ENCODE results near the gene NELFA. TPM values are rescaled to one million over a fixed set of nuclear protein-coding genes. Genes with fewer than 3 reads are reported as not detected.

Gene NELFA
- total RNA-seq, 3 donors from 2014 or later (not counting 1 experiment from before 2014, with no cell fraction given) = 38.7 to 47.6 (median 46.0) TPM

DNA sequence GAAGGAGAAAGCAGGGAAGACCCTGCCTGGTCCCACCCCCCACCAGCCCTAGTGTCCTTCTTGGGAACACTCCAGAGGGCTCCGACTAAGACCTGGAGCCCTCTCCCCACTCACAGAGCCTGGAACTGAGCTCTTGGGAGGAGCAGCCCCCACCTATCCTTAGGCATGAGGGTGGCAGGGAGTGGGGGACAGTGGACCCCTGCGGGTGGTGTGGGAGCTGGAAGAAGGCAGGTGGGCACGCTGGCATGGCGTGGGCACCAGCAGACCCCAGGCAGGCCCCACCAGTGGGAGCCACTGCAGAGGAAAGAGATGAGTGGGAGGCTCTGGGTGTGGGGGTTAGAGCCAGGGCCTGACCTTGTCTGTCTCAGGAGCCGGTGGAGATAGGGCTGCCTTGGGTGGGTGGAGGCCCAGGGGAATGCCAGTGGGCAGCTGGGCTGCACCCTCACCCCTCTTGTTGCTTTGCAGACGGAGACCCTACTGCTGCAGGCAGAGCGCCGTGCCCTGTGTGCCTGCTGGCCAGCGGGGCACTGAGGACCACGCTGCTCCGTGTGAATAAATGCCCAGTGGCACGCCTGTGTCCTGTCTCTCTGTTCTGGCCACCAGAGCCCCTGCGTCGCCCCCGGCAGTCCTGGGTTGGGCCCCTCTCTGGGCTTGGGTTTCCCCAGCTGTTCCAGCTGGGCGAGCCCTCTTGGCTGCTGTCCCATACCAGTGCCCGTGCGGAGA lies 34.8 kb upstream of the NELFA start:
- WGBS (ENCODE audit: insufficient coverage) = 96% methylated on average over 17 of the region's 18 CpGs
- H3K9me3 Mint-ChIP-seq = no peaks in the 10 kb centered on the region
- DNase-seq (no peak), ATAC-seq (no peak)
- no peaks in the 10 kb centered on the region for H3K9me3 ChIP-seq (ENCODE audit: control insufficient read depth, insufficient read depth, low read length)
- intact Hi-C loops (cut with micrococcal nuclease) = no loop called here
- H3K27ac Mint-ChIP-seq = no peak overlapping the region
- H3K36me3 ChIP-seq (ENCODE audit: control insufficient read depth, insufficient read depth, low read length) = no peaks in the 10 kb centered on the region
- no peaks in the 10 kb centered on the region for H3K4me1 Mint-ChIP-seq
- H3K27ac ChIP-seq (ENCODE audit: low read length) = no peak overlapping the region
- H3K27me3 Mint-ChIP-seq (ENCODE audit: low read depth in 2 of 2) = peaks cover 22 to 24% of the 10 kb centered on the region in 2 donors
- peak overlapping the region; percentile 56 for H3K4me3 Mint-ChIP-seq
- H3K27me3 ChIP-seq (ENCODE audit: control insufficient read depth, insufficient read depth, low read length) = peaks cover 5% of the 10 kb centered on the region
- H3K36me3 Mint-ChIP-seq = no peaks in the 10 kb centered on the region
- TF ChIP-seq, protein P1, sequence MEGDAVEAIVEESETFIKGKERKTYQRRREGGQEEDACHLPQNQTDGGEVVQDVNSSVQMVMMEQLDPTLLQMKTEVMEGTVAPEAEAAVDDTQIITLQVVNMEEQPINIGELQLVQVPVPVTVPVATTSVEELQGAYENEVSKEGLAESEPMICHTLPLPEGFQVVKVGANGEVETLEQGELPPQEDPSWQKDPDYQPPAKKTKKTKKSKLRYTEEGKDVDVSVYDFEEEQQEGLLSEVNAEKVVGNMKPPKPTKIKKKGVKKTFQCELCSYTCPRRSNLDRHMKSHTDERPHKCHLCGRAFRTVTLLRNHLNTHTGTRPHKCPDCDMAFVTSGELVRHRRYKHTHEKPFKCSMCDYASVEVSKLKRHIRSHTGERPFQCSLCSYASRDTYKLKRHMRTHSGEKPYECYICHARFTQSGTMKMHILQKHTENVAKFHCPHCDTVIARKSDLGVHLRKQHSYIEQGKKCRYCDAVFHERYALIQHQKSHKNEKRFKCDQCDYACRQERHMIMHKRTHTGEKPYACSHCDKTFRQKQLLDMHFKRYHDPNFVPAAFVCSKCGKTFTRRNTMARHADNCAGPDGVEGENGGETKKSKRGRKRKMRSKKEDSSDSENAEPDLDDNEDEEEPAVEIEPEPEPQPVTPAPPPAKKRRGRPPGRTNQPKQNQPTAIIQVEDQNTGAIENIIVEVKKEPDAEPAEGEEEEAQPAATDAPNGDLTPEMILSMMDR (IDR thresholded peaks at IDR 0.05) = no peak
- H3K4me1 ChIP-seq (ENCODE audit: control insufficient read depth, insufficient read depth, low read length) = peaks cover 18% of the 10 kb centered on the region
- no peak overlapping the region for H3K4me3 ChIP-seq (ENCODE audit: low read length)

DNA sequence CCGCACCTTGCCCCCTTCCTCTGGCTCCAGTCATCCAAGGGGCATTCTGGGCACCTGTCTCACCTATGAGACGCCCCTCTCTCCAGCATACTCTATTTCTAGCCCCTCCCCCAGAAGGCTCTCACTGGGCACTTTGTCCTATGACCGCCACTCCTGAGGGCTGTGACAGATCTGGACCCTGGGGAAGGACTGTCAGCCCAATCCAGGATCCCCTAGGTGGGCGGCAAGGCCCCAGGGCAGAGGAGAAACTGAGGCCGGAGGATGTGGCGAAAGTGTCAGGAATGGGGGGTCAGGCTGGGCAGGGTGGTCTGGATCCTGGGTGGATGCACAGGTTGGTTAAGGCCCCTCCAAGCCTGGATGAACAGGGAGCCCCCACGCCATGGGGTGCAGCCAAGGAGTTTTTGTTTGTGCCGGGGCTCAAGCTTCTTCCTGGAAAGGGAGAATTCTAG lies 34.2 kb upstream of the NELFA start:
- no peaks in the 10 kb centered on the region for H3K9me3 Mint-ChIP-seq
- Histone ChIP-seq H3K27ac (ENCODE audit: low read length) (no peak overlapping the region), H3K9me3 (ENCODE audit: control insufficient read depth, insufficient read depth, low read length) (no peaks in the 10 kb centered on the region), H3K4me3 (ENCODE audit: low read length) (no peak overlapping the region), H3K36me3 (ENCODE audit: control insufficient read depth, insufficient read depth, low read length) (no peaks in the 10 kb centered on the region), H3K4me1 (ENCODE audit: control insufficient read depth, insufficient read depth, low read length) (peaks cover 18% of the 10 kb centered on the region), H3K27me3 (ENCODE audit: control insufficient read depth, insufficient read depth, low read length) (peaks cover 5% of the 10 kb centered on the region)
- no peak overlapping the region for H3K27ac Mint-ChIP-seq
- H3K27me3 Mint-ChIP-seq (ENCODE audit: low read depth in 2 of 2) = peaks cover 23 to 24% of the 10 kb centered on the region in 2 donors
- no peaks in the 10 kb centered on the region for H3K36me3 Mint-ChIP-seq
- intact Hi-C loops (cut with micrococcal nuclease) = no loop called here
- H3K4me1 Mint-ChIP-seq = no peaks in the 10 kb centered on the region
- WGBS (ENCODE audit: insufficient coverage) = 96% methylated on average over 8 of the region's 8 CpGs
- no peak for ATAC-seq
- TF ChIP-seq, protein P1 (IDR thresholded peaks at IDR 0.05) = no peak
- H3K4me3 Mint-ChIP-seq = peak overlapping the region; percentile 80
- no peak for DNase-seq

DNA sequence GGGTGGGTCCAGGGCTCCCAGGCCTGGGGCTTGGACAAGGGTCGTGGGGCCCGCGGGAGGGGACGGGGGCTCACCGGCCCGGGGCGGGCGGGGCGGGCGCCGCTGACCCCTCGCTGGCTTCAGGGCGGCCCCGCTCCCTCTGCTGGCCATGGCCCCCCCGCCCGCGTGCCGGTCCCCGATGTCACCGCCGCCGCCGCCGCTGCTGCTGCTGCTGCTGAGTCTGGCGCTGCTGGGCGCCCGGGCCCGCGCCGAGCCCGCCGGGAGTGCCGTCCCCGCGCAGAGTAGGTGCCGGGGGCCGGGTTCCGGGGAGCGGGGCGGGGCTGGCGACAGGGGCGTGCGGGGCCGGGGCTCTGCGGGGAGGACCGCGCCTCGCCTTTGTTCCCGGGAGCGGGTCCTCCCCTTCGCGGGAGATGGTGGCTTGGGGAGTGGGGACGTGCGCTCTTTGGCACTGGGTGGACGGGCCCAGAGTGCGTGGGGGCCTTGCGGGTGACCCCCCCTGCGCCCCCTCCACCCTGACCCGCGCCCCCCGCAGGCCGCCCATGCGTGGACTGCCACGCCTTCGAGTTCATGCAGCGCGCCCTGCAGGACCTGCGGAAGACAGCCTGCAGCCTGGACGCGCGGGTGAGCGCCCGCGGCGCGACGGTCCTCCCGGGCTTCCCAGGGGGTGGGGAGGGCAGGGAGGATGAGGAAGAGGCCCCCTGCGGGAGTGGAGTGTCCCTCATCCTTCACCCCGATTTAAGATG lies 33.6 kb upstream of the NELFA start:
- Mint-ChIP-seq H3K4me3 (peak overlapping the region; percentile 80), H3K4me1 (no peaks in the 10 kb centered on the region), H3K27me3 (ENCODE audit: low read depth in 2 of 2) (peaks cover 23 to 24% of the 10 kb centered on the region in 2 donors), H3K27ac (no peak overlapping the region), H3K36me3 (no peaks in the 10 kb centered on the region), H3K9me3 (no peaks in the 10 kb centered on the region)
- no peaks in the 10 kb centered on the region for H3K36me3 ChIP-seq (ENCODE audit: control insufficient read depth, insufficient read depth, low read length)
- peaks cover 18% of the 10 kb centered on the region for H3K4me1 ChIP-seq (ENCODE audit: control insufficient read depth, insufficient read depth, low read length)
- intact Hi-C loops (cut with micrococcal nuclease) = no loop called here
- DNase-seq (peak; percentile 31 to 54), ATAC-seq (peak; percentile 45 to 68 (median 63))
- H3K4me3 ChIP-seq (ENCODE audit: low read length) = peak overlapping the region; percentile 54
- no peaks in the 10 kb centered on the region for H3K9me3 ChIP-seq (ENCODE audit: control insufficient read depth, insufficient read depth, low read length)
- H3K27me3 ChIP-seq (ENCODE audit: control insufficient read depth, insufficient read depth, low read length) = peaks cover 5% of the 10 kb centered on the region
- WGBS (ENCODE audit: insufficient coverage) = under 1% methylated on average over 80 of the region's 80 CpGs
- TF ChIP-seq, protein P1 (IDR thresholded peaks at IDR 0.05) = no peak
- H3K27ac ChIP-seq (ENCODE audit: low read length) = no peak overlapping the region
